ENCODE results near the gene BCL11B. TPM values are rescaled to one million over a fixed set of nuclear protein-coding genes. Genes with fewer than 3 reads are reported as not detected.

Gene BCL11B
- total and polyA plus RNA-seq, 2 donors from 2014 or later = 0.13 to 3.3 TPM

- H3K27me3 ChIP-seq (ENCODE audit: control insufficient read depth, insufficient read depth, low read length) = no peaks in the 10 kb centered on the region
- TF ChIP-seq CTCF (IDR thresholded peaks at IDR 0.05; ENCODE audit: borderline replicate concordance, extremely low read depth, insufficient read depth) = no peak
- no peak overlapping the region for H3K27ac ChIP-seq (ENCODE audit: low read depth in 2 of 2, low read length in 2 of 2)
- intact Hi-C loops (cut with DNase I) = no loop called here
- H3K4me1 ChIP-seq (ENCODE audit: control insufficient read depth in 2 of 3, insufficient read depth in 2 of 3, low read depth in 1 of 3, low read length in 3 of 3) = no peaks in the 10 kb centered on the region
- FAIRE-seq (no peak), DNase-seq (no peak)
- no peak overlapping the region for H3K9ac ChIP-seq (ENCODE audit: low read length in 3 of 3)
- no peak overlapping the region for H3K4me3 ChIP-seq (ENCODE audit: low read length in 3 of 3)
- no peaks in the 10 kb centered on the region for H3K36me3 ChIP-seq (ENCODE audit: control insufficient read depth in 2 of 3, insufficient read depth in 3 of 3, low read length in 3 of 3)
- peaks cover 0 to 6% (median 0%) of the 10 kb centered on the region in 3 donors for H3K9me3 ChIP-seq (ENCODE audit: control insufficient read depth in 2 of 3, insufficient read depth in 1 of 3, low read length in 3 of 3)
Measured at GRCh38 chr14:99237288-99237687, 34.7 kb downstream of the BCL11B start.

- FAIRE-seq = no peak
Measured at GRCh38 chr14:99236386-99237138, 35.4 kb downstream of the BCL11B start.

GRCh38 chr14:99235582-99236320 lies 36.2 kb downstream of the BCL11B start:
- Histone ChIP-seq H3K4me3 (ENCODE audit: low read length in 3 of 3) (no peak overlapping the region), H3K9me3 (ENCODE audit: control insufficient read depth in 2 of 3, insufficient read depth in 1 of 3, low read length in 3 of 3) (peaks cover 0 to 6% (median 0%) of the 10 kb centered on the region in 3 donors), H3K27ac (ENCODE audit: low read depth in 2 of 2, low read length in 2 of 2) (no peak overlapping the region), H3K4me1 (ENCODE audit: control insufficient read depth in 2 of 3, insufficient read depth in 2 of 3, low read depth in 1 of 3, low read length in 3 of 3) (no peaks in the 10 kb centered on the region), H3K9ac (ENCODE audit: low read length in 3 of 3) (no peak overlapping the region), H3K36me3 (ENCODE audit: control insufficient read depth in 2 of 3, insufficient read depth in 3 of 3, low read length in 3 of 3) (no peaks in the 10 kb centered on the region), H3K27me3 (ENCODE audit: control insufficient read depth, insufficient read depth, low read length) (no peaks in the 10 kb centered on the region)
- TF ChIP-seq CTCF (IDR thresholded peaks at IDR 0.05; ENCODE audit: borderline replicate concordance, extremely low read depth, insufficient read depth) = no peak
- FAIRE-seq (no peak), DNase-seq (no peak)
- intact Hi-C loops (cut with DNase I) = no loop called here

More at GRCh38 chr14:99236386-99237138, 35.4 kb downstream of the BCL11B start:
- no peak overlapping the region for H3K4me3 ChIP-seq (ENCODE audit: low read length in 3 of 3)
- no peak overlapping the region for H3K9ac ChIP-seq (ENCODE audit: low read length in 3 of 3)
- no peaks in the 10 kb centered on the region for H3K27me3 ChIP-seq (ENCODE audit: control insufficient read depth, insufficient read depth, low read length)
- no peak overlapping the region for H3K27ac ChIP-seq (ENCODE audit: low read depth in 2 of 2, low read length in 2 of 2)
- no peak for DNase-seq
- no peaks in the 10 kb centered on the region for H3K36me3 ChIP-seq (ENCODE audit: control insufficient read depth in 2 of 3, insufficient read depth in 3 of 3, low read length in 3 of 3)
- intact Hi-C loops (cut with DNase I) = no loop called here
- no peaks in the 10 kb centered on the region for H3K4me1 ChIP-seq (ENCODE audit: control insufficient read depth in 2 of 3, insufficient read depth in 2 of 3, low read depth in 1 of 3, low read length in 3 of 3)
- TF ChIP-seq CTCF (IDR thresholded peaks at IDR 0.05; ENCODE audit: borderline replicate concordance, extremely low read depth, insufficient read depth) = no peak
- H3K9me3 ChIP-seq (ENCODE audit: control insufficient read depth in 2 of 3, insufficient read depth in 1 of 3, low read length in 3 of 3) = peaks cover 0 to 6% (median 0%) of the 10 kb centered on the region in 3 donors
